Vagina (tissue), 2 donors: Measurements from ENCODE around the gene CTNNB1. TPM values are rescaled to one million over a fixed set of nuclear protein-coding genes. Genes with fewer than 3 reads are reported as not detected.

ENCODE experiments used
- DNase-seq, 2 donors: peaks; one replicate each; pipeline ENCODE4 v3.0.0-alpha.2; 2017; ENCODE audit errors: extremely low spot score in 2 of 2
- H3K27ac ChIP-seq: fragments of 200-600 bp; sonication (generic); one replicate; pipeline ENCODE4 v1.5.1; 2019
- H3K27me3 ChIP-seq: fragments of 200-600 bp; sonication (generic); one replicate; pipeline ENCODE4 v1.5.1; 2019
- H3K36me3 ChIP-seq, 2 donors: fragments of 200-600 bp; sonication (generic); one replicate each; pipeline ENCODE4 v1.5.1; 2017 to 2019
- H3K4me1 ChIP-seq: fragments of 200-600 bp; sonication (generic); one replicate; pipeline ENCODE4 v1.5.1; 2019
- H3K4me3 ChIP-seq, 2 donors: fragments of 200-600 bp; sonication (generic); 1 replicate in 1 of 2; 2 replicates in 1 of 2; pipeline ENCODE4 v1.5.1; 2016 to 2019
- H3K9me3 ChIP-seq: fragments of 200-600 bp; sonication (generic); one replicate; pipeline ENCODE4 v1.5.1; 2019
- CTCF ChIP-seq, 3 experiments: fragments of 450-650 bp in 2 of 3; fragments of 200-600 bp in 1 of 3; sonication (generic) in 1 of 3; IDR thresholded peaks; one replicate each; pipeline ENCODE4 v1.5.1; 2017 to 2019; ENCODE audit warnings: antibody characterized with exemption in 3 of 3, mild to moderate bottlenecking in 2 of 3, moderate library complexity in 2 of 3
- POLR2A ChIP-seq, 2 donors: fragments of 450-650 bp; IDR thresholded peaks; one replicate each; pipeline ENCODE4 v1.6.1; 2017; ENCODE audit warnings: antibody characterized with exemption in 2 of 2, mild to moderate bottlenecking in 2 of 2, moderate library complexity in 2 of 2
- POLR2AphosphoS5 ChIP-seq, 2 donors: sonication (generic); formaldehyde crosslinking; IDR thresholded peaks; one replicate each; pipeline ENCODE4 v1.9.0; 2017; ENCODE audit warnings: antibody characterized with exemption in 2 of 2, mild to moderate bottlenecking in 2 of 2, low read depth in 1 of 2; ENCODE audit not compliant: insufficient read depth in 1 of 2
- intact Hi-C: fragments of 100-400 bp; cut with DNase I; formaldehyde crosslinking; loops from one replicate; pipeline ENCODE4 v1.15.1; 2023
- total RNA-seq: library from RNA; depleted of rRNA; stranded (reverse); fragments of >200 nt; gene quantifications from one replicate; pipeline ENCODE4 v1.2.3, GENCODE V29; 2016

Gene CTNNB1
- total RNA-seq, 1 donor from 2014 or later, result 505 TPM

GRCh38 chr3:41222501-41222900, 23.2 kb downstream of the CTNNB1 start:
- TF ChIP-seq POLR2AphosphoS5 (IDR thresholded peaks at IDR 0.05; ENCODE audit: insufficient read depth in 1 of 2, low read depth in 1 of 2), result no peak
- DNase-seq, result no peak
- intact Hi-C loops, result no loop called here
- peaks cover 0 to 31% of the 10 kb centered on the region in 2 donors for H3K36me3 ChIP-seq
- H3K9me3 ChIP-seq, result no peaks in the 10 kb centered on the region
- H3K27ac ChIP-seq, result no peak overlapping the region
- H3K4me1 ChIP-seq, result peaks cover 65% of the 10 kb centered on the region
- no peaks in the 10 kb centered on the region for H3K27me3 ChIP-seq
- H3K4me3 ChIP-seq, result no peak overlapping the region

DNA sequence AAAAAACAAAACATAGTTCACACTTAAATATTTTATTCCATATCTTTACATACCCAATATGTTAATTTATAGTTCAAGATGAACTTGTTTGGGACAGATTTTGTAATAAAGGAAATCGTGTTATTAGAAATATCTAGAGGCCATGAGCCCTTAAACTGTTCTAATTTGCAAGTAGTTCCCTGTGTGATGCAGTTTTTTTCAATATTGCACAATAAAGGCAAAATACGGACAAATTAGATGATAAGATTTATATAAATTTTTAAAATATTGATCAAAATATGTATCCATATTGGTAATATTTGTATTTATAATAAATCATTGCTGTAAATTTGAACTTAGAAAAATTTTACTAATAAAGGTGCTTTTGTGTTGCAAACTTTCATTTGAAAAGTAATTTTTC, 23.8 kb downstream of the CTNNB1 start:
- H3K4me1 ChIP-seq, result peaks cover 59% of the 10 kb centered on the region
- no peak for TF ChIP-seq POLR2A (IDR thresholded peaks at IDR 0.05)
- no peak for TF ChIP-seq POLR2AphosphoS5 (IDR thresholded peaks at IDR 0.05; ENCODE audit: insufficient read depth in 1 of 2, low read depth in 1 of 2)
- TF ChIP-seq CTCF (IDR thresholded peaks at IDR 0.05), result no peak
- no peak overlapping the region for H3K27ac ChIP-seq
- H3K27me3 ChIP-seq, result no peaks in the 10 kb centered on the region
- H3K4me3 ChIP-seq, result no peak overlapping the region
- intact Hi-C loops, result no loop called here
- DNase-seq, result no peak
- peaks cover 0 to 37% of the 10 kb centered on the region in 2 donors for H3K36me3 ChIP-seq
- no peaks in the 10 kb centered on the region for H3K9me3 ChIP-seq

DNA sequence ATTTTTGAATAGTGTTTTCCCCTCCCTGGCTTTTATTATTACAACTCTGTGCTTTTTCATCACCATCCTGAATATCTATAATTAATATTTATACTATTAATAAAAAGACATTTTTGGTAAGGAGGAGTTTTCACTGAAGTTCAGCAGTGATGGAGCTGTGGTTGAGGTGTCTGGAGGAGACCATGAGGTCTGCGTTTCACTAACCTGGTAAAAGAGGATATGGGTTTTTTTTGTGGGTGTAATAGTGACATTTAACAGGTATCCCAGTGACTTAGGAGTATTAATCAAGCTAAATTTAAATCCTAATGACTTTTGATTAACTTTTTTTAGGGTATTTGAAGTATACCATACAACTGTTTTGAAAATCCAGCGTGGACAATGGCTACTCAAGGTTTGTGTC, 24.4 kb downstream of the CTNNB1 start:
- no peak for DNase-seq
- no peaks in the 10 kb centered on the region for H3K27me3 ChIP-seq
- intact Hi-C loops, result no loop called here
- H3K27ac ChIP-seq, result no peak overlapping the region
- peaks cover 58% of the 10 kb centered on the region for H3K4me1 ChIP-seq
- no peak overlapping the region for H3K4me3 ChIP-seq
- TF ChIP-seq POLR2AphosphoS5 (IDR thresholded peaks at IDR 0.05; ENCODE audit: insufficient read depth in 1 of 2, low read depth in 1 of 2) (no peak), CTCF (IDR thresholded peaks at IDR 0.05) (no peak), POLR2A (IDR thresholded peaks at IDR 0.05) (no peak)
- no peaks in the 10 kb centered on the region for H3K9me3 ChIP-seq
- H3K36me3 ChIP-seq, result peaks cover 0 to 43% of the 10 kb centered on the region in 2 donors

DNA sequence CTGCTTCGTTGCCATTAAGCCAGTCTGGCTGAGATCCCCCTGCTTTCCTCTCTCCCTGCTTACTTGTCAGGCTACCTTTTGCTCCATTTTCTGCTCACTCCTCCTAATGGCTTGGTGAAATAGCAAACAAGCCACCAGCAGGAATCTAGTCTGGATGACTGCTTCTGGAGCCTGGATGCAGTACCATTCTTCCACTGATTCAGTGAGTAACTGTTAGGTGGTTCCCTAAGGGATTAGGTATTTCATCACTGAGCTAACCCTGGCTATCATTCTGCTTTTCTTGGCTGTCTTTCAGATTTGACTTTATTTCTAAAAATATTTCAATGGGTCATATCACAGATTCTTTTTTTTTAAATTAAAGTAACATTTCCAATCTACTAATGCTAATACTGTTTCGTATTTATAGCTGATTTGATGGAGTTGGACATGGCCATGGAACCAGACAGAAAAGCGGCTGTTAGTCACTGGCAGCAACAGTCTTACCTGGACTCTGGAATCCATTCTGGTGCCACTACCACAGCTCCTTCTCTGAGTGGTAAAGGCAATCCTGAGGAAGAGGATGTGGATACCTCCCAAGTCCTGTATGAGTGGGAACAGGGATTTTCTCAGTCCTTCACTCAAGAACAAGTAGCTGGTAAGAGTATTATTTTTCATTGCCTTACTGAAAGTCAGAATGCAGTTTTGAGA, 25.0 kb downstream of the CTNNB1 start:
- peaks cover 0 to 44% of the 10 kb centered on the region in 2 donors for H3K36me3 ChIP-seq
- H3K27ac ChIP-seq, result no peak overlapping the region
- no peaks in the 10 kb centered on the region for H3K27me3 ChIP-seq
- no peaks in the 10 kb centered on the region for H3K9me3 ChIP-seq
- H3K4me1 ChIP-seq, result peaks cover 56% of the 10 kb centered on the region
- H3K4me3 ChIP-seq, result no peak overlapping the region
- no peak for DNase-seq
- intact Hi-C loops, result no loop called here
- TF ChIP-seq CTCF (IDR thresholded peaks at IDR 0.05) (no peak), POLR2A (IDR thresholded peaks at IDR 0.05) (no peak), POLR2AphosphoS5 (IDR thresholded peaks at IDR 0.05; ENCODE audit: insufficient read depth in 1 of 2, low read depth in 1 of 2) (peak in 1 of 2 donors; percentile 64)

GRCh38 chr3:41234823-41235721, 35.8 kb downstream of the CTNNB1 start:
- no peak for TF ChIP-seq POLR2AphosphoS5 (IDR thresholded peaks at IDR 0.05; ENCODE audit: insufficient read depth in 1 of 2, low read depth in 1 of 2)
- intact Hi-C loops, result no loop called here
- no peak overlapping the region for H3K4me3 ChIP-seq
- peaks cover 21% of the 10 kb centered on the region for H3K4me1 ChIP-seq
- no peaks in the 10 kb centered on the region for H3K9me3 ChIP-seq
- no peak overlapping the region for H3K27ac ChIP-seq
- H3K36me3 ChIP-seq, result peaks cover 4 to 82% of the 10 kb centered on the region in 2 donors
- no peaks in the 10 kb centered on the region for H3K27me3 ChIP-seq
- DNase-seq, result no peak
